Embryonic facial prominence (tissue), 1 donor: Measurements from ENCODE around the gene FBXO48.
"Not testable (repeated sequence)": the region's sequence is repeated elsewhere in the genome, so short reads cannot be mapped to it uniquely, and the experiment has no call there.

Experiments used
- DNase-seq: peaks from one replicate; pipeline ENCODE4 v3.0.0-alpha.2; 2016; ENCODE audit errors: extremely low spot score

The FBXO48 gene

GRCh38 chr2:68471385-68471784 lies 4.3 kb upstream of the FBXO48 start:
- no peak for DNase-seq

DNA sequence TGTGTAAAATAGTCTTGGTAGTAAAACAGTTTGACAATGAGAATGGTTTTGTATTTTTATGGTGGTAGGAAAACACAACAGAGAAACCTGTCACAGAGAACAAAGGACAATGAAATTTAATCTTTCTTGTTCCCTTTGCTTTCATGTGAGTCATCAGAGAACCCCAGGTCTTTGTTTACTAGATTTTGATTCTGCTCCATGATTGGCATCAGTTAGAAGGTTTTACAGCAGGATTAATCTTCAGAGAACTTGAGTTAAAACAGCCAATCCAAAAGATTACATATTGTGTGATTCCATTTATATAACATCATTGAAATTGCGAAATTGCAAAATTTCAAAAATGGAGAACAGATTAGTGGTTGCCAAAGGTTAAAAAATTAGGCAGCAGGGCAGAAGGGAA lies 2.8 kb upstream of the FBXO48 start:
- no peak for DNase-seq

DNA sequence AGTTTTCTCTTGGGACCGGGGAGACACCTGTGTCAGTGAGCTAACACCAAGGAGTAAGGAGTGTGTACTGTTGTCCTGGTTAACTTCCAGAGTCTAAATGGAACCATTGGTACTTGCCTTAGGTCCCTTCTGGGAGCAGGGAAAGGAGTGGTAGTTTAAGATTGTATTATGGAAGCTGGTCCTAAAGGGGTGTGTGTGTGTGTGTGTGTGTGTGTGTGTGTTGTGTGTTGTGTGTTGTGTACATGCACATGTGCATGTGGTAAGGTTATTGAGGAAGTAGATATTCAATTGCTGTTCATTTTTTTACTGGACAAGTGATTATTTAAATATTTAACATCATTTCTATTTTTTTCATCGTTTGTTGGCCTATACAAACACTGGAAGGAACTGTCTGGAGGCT lies 1.7 kb upstream of the FBXO48 start:
- DNase-seq, result no peak

- no peak for DNase-seq
Measured at GRCh38 chr2:68466778-68467076, 367 bp downstream of the FBXO48 start.

- no peak for DNase-seq
Measured at GRCh38 chr2:68466361-68466777, 725 bp downstream of the FBXO48 start.

GRCh38 chr2:68465081-68465916 lies 1.8 kb downstream of the FBXO48 start:
- no peak for DNase-seq

GRCh38 chr2:68464651-68465050 lies 2.4 kb downstream of the FBXO48 start:
- no peak for DNase-seq

GRCh38 chr2:68463287-68463877 lies 3.7 kb downstream of the FBXO48 start:
- peak; percentile 48 for DNase-seq

- DNase-seq, result no peak
Measured at GRCh38 chr2:68458981-68459380, 8.1 kb downstream of the FBXO48 start.

- DNase-seq, result no peak
Measured at GRCh38 chr2:68456198-68456597, 10.9 kb downstream of the FBXO48 start.

DNA sequence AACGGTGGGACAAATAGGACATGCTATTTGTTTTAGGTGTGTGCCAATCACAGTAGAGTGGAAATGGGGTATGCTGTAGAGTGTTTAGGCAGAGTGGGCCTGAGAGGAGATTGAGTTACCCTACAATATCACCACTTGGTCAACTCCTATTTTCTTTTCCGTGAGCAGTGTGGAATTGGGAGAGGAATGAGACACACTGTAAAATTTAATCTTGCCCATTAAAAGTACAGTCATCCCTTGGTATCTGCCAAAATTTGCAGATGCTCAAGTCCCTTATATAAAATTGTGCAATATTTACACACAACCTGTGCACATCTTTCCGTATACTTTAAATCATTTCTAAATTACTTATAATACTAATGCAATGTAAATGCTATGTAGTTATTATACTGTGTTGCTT lies 12.4 kb downstream of the FBXO48 start:
- no peak for DNase-seq

DNA sequence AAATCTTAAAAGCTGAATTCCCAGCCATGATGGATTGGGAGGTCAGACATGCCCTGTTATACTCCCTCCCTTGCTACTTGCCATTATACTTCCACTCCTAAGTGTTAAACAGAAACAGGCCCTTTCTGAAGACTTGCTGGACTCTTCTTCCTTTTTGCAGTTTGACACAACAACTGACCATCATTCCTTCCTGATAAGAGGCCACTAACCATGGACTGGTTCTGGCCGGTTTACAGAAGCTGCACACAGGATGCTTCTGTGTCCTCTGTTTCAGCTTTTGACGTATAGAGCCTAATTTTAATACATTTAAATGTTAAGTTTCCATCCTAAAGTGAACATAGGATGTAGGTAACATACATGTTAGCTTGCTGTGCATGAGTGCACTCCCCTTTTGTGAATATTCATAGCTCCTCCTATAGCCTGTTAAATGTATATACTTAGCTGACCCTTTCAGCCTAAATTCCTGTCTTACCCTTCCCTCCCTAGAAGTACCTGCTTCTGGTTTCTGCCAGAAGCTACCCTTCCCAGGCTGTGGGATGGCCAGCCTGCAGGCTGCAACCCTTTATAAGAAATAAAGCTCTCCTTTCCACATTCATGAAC lies 13.2 kb downstream of the FBXO48 start:
- no peak for DNase-seq

GRCh38 chr2:68452158-68452900 lies 14.8 kb downstream of the FBXO48 start:
- no peak for DNase-seq

DNA sequence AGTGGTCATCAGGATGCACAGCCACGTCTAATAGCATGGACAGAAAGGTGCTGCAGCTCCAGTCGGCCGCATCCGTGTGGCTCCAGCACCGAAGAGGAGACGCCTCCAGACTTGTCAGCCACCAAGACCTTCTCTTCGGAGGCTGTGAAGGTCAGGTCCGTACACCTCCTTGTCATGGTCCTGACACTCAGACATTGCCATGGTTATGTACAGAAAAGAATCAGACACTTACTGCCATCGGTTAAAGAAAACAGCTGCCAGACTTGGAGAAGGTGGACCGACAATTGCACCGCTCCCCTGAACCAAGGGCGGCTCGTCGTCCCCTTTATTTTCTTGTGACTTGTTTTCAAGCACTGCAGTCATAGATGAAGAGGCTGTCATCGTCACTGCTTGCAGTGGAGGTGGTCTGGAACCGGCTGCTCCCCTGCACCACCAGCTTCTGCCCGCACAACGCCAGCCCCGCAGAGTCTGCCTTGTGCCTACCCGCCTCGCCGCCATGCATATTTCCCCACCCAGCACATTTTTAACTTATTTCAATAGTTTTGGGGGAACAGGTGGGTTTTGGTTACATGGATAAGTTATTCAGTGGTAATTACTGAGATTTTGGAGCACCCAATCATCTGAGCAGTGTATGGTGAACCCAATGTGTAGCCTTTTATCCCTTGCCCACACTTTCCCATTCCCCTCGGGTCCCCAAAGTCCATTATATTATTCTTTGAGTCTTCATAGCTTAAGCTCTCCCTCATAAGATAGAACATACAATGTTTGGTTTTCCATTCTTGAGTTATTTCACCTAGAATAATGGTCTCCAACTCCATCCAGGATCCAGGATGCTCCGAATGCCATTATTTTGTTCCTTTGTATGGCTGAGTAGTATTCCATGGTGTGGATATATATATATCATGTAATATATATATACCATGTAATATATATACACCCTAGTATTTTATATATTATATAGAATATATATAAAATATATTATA lies 18.1 kb downstream of the FBXO48 start:
- no peak for DNase-seq

DNA sequence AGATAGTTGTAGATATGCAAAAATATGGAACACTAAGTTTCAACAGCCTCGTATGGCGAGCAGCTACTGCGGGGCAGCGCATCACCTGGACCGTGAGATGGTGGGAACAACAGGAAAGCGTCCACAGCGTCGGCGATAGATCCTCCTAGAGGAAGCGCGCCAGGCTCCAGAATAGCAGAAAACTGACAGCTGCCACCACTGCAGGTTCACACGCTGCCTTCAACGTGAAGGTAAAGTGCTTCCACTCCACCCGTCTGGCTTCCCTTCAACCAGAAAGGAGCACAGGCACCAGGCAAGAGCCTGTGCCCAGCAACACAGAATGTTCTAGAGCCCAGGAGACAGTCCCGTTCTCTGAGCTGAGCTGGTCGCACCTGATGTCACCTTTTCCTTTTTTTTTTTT lies 20.0 kb downstream of the FBXO48 start:
- no peak for DNase-seq

DNA sequence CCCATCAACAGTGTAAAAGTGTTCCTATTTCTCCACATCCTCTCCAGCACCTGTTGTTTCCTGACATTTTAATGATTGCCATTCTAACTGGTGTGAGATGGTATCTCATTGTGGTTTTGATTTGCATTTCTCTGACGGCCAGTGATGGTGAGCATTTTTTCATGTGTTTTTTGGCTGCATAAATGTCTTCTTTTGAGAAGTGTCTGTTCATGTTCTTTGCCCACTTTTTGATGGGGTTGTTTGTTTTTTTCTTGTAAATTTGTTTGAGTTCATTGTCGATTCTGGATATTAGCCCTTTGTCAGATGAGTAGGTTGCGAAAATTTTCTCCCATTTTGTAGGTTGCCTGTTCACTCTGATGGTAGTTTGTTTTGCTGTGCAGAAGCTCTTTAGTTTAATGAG lies 20.7 kb downstream of the FBXO48 start:
- DNase-seq, result not testable (repeated sequence)

GRCh38 chr2:68441994-68442322 lies 25.1 kb downstream of the FBXO48 start:
- no peak for DNase-seq

DNA sequence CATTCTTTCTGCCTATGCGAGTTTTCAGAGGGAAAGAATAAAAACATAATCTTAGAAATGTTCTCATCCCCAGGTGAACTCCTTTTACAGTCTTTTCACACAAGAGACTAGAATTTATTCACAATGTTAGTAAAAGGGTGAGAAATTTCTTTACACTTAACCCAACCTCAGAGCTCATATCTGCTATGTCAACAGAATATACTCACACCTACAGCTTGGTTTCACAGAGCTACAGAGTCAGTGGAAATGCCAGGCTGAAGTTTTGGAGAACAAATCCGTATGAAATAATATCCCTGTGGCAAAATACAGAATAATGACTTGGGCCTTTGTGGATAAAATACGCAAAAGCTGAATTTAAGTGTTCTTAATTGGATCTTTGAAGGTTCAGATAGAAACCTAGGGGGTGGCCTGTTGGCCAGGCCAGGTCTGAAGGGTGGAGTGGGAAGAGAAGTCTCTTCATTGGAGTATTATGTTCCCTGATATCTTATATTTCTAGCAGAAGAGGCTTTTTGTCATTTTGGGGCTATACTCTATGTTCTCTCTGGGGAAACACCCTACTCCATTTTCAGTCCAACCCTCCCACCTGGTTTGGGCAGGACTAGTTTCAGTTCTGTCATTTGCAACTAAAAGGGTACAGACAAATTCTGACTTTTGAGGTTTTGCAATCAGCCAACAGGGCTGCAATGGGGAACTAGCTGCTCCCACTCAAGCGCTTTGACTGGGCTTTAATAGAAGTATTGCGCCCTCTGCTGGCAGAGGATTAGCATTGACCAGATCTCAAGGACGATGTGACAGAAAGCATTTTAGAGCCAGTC lies 25.7 kb downstream of the FBXO48 start:
- peak; percentile 74 for DNase-seq

DNA sequence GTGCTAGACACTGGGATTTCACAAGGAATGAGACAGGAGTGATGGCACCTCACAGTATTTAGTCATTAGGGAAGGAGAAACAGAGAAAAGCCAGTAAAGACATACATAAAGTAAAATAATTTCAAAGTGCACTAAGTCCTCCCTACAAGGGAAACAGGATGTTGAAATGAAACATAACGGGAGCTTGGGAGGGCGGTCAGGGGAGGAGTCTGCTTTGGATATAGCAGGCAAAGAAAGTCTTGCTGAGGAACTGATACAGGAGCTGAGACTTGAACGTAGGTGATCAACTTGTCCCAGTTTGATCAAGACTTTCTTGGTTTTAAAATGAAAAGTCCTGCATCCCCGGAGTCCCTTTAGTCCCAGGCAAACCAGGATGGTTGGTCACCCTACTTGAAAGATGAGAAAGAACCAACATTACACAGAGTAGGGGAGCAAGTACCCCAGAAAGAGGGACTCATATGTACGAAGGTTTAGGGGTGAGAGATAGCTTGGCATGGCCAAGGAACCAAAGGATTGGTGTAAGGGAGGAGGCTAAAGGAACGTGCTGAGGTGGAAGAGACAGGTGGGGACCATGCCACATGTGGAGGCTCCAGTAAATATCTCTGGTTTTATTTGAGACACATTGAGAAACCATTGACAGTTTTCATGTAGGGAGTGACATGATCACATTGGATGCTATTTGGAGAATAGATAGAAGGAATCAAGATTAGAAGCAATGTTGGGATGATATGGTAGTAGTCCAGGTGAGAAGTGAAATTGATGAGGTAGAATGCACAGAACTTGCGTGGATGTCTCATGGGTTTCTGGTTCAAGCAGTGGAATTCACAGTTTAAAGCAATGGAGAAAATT lies 28.4 kb downstream of the FBXO48 start:
- DNase-seq, result no peak

GRCh38 chr2:68436270-68436669 lies 30.8 kb downstream of the FBXO48 start:
- DNase-seq, result no peak
